Neural cell (in vitro differentiated cells): ENCODE results near the gene KRT80. TPM values are rescaled to one million over a fixed set of nuclear protein-coding genes. Genes with fewer than 3 reads are reported as not detected.
A peak's percentile ranks its signal among the peaks of the same experiment; 100 is the strongest.

ENCODE experiments used
- H2AFZ ChIP-seq: fragments of 200-600, 300-800 bp; sonication (generic), shearing (Covaris generic); 2 replicates; pipeline ENCODE4 v1.6.0; 2014; ENCODE audit warnings: low read depth, mild to moderate bottlenecking, antibody characterized with exemption, low read length, moderate library complexity
- H3F3A ChIP-seq: fragments of 200-600 bp; shearing (Covaris generic); 2 replicates; pipeline ENCODE4 v1.6.1; 2016; ENCODE audit warnings: mild to moderate bottlenecking, moderate library complexity, mixed read lengths, antibody characterized with exemption, low read length; ENCODE audit not compliant: insufficient read depth, poor library complexity, severe bottlenecking
- H3K27ac ChIP-seq: fragments of 200-600, 300-800 bp; sonication (generic), shearing (Covaris generic); 2 replicates; pipeline ENCODE4 v1.5.1; 2014; ENCODE audit warnings: mild to moderate bottlenecking, low read length, moderate library complexity
- H3K27me3 ChIP-seq: fragments of 300-800, 200-600 bp; sonication (generic), shearing (Covaris generic); 2 replicates; pipeline ENCODE4 v1.6.0; 2014; ENCODE audit warnings: mild to moderate bottlenecking, low read depth, low read length, moderate library complexity; ENCODE audit not compliant: insufficient read depth
- H3K36me3 ChIP-seq: fragments of 300-800, 200-600 bp; sonication (generic), shearing (Covaris generic); 2 replicates; pipeline ENCODE4 v1.5.1; 2014; ENCODE audit warnings: mild to moderate bottlenecking, antibody characterized with exemption, low read length, moderate library complexity; ENCODE audit not compliant: insufficient read depth
- H3K4me2 ChIP-seq: fragments of 300-800, 200-600 bp; sonication (generic), shearing (Covaris generic); 2 replicates; pipeline ENCODE4 v1.6.0; 2014; ENCODE audit warnings: mild to moderate bottlenecking, low read length
- H3K4me3 ChIP-seq: fragments of 300-800, 200-600 bp; sonication (generic), shearing (Covaris generic); 2 replicates; pipeline ENCODE4 v1.5.1; 2014; ENCODE audit warnings: mild to moderate bottlenecking, low read length, moderate library complexity
- H3K79me2 ChIP-seq: fragments of 200-600 bp; shearing (Covaris generic); replicated peaks from 2 replicates; pipeline ENCODE4 v1.6.0; 2014; ENCODE audit warnings: mild to moderate bottlenecking, low read length, moderate library complexity; ENCODE audit not compliant: insufficient read depth
- H3K9ac ChIP-seq: fragments of 300-800, 200-600 bp; sonication (generic), shearing (Covaris generic); 2 replicates; pipeline ENCODE4 v1.6.1; 2016; ENCODE audit warnings: mild to moderate bottlenecking, low read length, mixed read lengths
- H3K9me2 ChIP-seq: fragments of 200-600 bp; shearing (Covaris generic); 2 replicates; pipeline ENCODE4 v1.6.1; 2016; ENCODE audit warnings: mild to moderate bottlenecking, low read length, mixed read lengths; ENCODE audit not compliant: insufficient read depth
- H3K9me3 ChIP-seq: fragments of 200-600, 300-800 bp; sonication (generic), shearing (Covaris generic); 2 replicates; pipeline ENCODE4 v1.6.1; 2016; ENCODE audit warnings: mild to moderate bottlenecking, mixed run types, low read length, moderate library complexity, mixed read lengths
- H4K20me1 ChIP-seq: fragments of 200-600 bp; shearing (Covaris generic); 2 replicates; pipeline ENCODE4 v1.6.1; 2016; ENCODE audit warnings: mild to moderate bottlenecking, mixed run types; ENCODE audit not compliant: insufficient read depth
- CTCF ChIP-seq: fragments of 450-650 bp; IDR thresholded peaks from 2 replicates; pipeline ENCODE4 v1.5.1; 2014; ENCODE audit warnings: antibody characterized with exemption, mild to moderate bottlenecking, moderate library complexity; ENCODE audit not compliant: poor library complexity, severe bottlenecking
- EP300 ChIP-seq: fragments of 450-650 bp; conservative IDR thresholded peaks from 2 replicates; pipeline ENCODE4 v1.6.1; 2014; ENCODE audit warnings: antibody characterized with exemption, mild to moderate bottlenecking, moderate library complexity; ENCODE audit not compliant: poor library complexity, severe bottlenecking
- EZH2 ChIP-seq: fragments of 200-600, 300-800 bp; shearing (Covaris generic), sonication (generic); IDR thresholded peaks from 2 replicates; pipeline ENCODE4 v1.6.1; 2014; ENCODE audit warnings: antibody characterized with exemption, low read length, borderline replicate concordance, mild to moderate bottlenecking; ENCODE audit not compliant: insufficient read depth, poor library complexity, severe bottlenecking
- MXI1 ChIP-seq: fragments of 450-650 bp; conservative IDR thresholded peaks from 2 replicates; pipeline ENCODE4 v1.6.1; 2014; ENCODE audit warnings: antibody characterized with exemption, mild to moderate bottlenecking; ENCODE audit not compliant: poor library complexity, severe bottlenecking
- POLR2AphosphoS5 ChIP-seq: IDR thresholded peaks from 2 replicates; pipeline ENCODE4 v1.6.1; 2012
- RAD21 ChIP-seq: fragments of 450-650 bp; conservative IDR thresholded peaks from 2 replicates; pipeline ENCODE4 v1.6.1; 2014; ENCODE audit warnings: antibody characterized with exemption, mild to moderate bottlenecking, moderate library complexity
- REST ChIP-seq: IDR thresholded peaks from 2 replicates; pipeline ENCODE4 v1.6.1; 2012; ENCODE audit warnings: borderline replicate concordance
- SMC3 ChIP-seq: fragments of 450-650 bp; conservative IDR thresholded peaks from 2 replicates; pipeline ENCODE4 v1.6.1; 2014; ENCODE audit warnings: antibody characterized with exemption, mild to moderate bottlenecking, moderate library complexity; ENCODE audit not compliant: poor library complexity
- TAF1 ChIP-seq: IDR thresholded peaks from 2 replicates; pipeline ENCODE4 v1.6.1; 2012; ENCODE audit warnings: low read depth
- polyA plus RNA-seq: library from polyadenylated mRNA; depleted of rRNA; stranded (reverse); fragments of >200 nt; gene quantifications from 2 replicates; pipeline ENCODE4 v1.2.3, GENCODE V29; 2014

KRT80 gene
- polyA plus RNA-seq, 1 donor from 2014 or later, result not detected

DNA sequence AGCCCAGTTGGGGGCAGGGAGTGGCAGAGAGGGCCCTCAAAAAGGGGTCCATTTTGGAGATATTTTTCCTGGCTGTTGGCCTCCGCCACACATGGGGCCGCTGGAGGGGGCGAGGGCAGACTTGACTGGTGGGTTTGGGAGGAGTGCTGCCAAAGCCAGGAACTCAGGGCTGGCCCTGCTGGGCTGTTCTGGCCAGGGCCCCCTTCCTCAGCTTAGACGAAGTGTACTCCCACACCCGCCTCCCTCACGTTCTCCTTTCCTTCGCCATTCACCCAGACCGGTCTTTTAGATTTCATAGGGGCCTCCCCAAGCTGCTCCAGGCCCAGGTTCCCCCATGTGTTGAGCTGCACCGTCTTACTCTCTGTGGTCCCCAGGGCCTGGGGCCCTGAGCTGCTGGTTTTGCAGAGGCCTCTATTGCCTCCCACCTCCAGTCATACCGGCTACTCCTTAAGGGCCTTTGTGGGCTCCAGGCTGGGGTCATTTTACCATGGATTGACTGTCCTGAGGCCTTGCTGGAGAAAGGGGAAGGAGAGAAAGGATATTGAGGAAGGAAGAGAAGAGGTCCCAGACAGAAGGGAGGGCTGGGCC lies 42.5 kb upstream of the KRT80 start:
- no peak overlapping the region for H3K27ac ChIP-seq
- peaks cover 40% of the 10 kb centered on the region for H3K27me3 ChIP-seq
- no peaks in the 10 kb centered on the region for H3K79me2 ChIP-seq
- TF ChIP-seq MXI1 (no peak), TAF1 (no peak), REST (no peak), EP300 (no peak), EZH2 (no peak), SMC3 (no peak), CTCF (no peak), RAD21 (no peak), POLR2AphosphoS5 (no peak)
- no peak overlapping the region for H3K9ac ChIP-seq
- no peaks in the 10 kb centered on the region for H3K9me2 ChIP-seq
- H4K20me1 ChIP-seq, result no peaks in the 10 kb centered on the region
- H3K9me3 ChIP-seq, result no peaks in the 10 kb centered on the region
- H3K4me3 ChIP-seq, result no peak overlapping the region
- no peak overlapping the region for H2AFZ ChIP-seq
- H3K4me2 ChIP-seq, result no peak overlapping the region
- no peaks in the 10 kb centered on the region for H3F3A ChIP-seq
- H3K36me3 ChIP-seq, result no peaks in the 10 kb centered on the region

DNA sequence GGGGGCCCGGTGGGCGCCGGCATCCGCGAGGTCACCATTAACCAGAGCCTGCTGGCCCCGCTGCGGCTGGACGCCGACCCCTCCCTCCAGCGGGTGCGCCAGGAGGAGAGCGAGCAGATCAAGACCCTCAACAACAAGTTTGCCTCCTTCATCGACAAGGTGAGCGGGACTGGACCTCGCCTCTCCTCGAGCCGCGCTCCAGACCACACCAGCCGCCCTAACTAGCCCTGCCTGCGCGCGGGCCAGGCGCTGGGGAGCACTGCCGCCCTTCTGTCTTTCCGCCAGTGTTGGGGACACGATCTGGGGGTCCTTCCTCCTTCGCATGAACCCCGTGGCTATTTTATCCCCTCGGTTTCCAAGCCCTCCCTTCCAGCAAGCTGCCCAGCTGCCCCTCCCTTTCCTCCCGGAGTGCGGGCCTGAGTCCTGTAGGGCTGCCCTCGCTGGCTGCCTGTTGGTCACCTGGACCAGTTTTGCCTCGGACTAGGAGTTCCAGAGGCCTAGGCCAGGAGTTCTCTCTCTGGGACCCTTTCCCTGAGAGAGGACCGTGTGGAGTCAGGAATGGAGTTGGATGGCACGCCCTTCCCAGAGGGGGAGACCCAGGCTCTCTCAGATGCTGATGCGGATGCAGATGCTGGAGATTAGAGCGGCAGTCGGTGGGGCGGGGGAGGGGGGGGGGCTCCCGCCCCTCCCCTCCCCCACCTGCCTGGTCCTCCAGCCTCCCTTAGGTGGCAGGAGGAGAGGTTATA lies 41.8 kb upstream of the KRT80 start:
- Histone ChIP-seq H3K36me3 (no peaks in the 10 kb centered on the region), H3K9me3 (no peaks in the 10 kb centered on the region), H3K27ac (no peak overlapping the region), H3K27me3 (peaks cover 40% of the 10 kb centered on the region), H4K20me1 (no peaks in the 10 kb centered on the region), H3K79me2 (no peaks in the 10 kb centered on the region), H3K4me3 (peak overlapping the region; percentile 42), H3K9ac (no peak overlapping the region), H2AFZ (no peak overlapping the region), H3K9me2 (no peaks in the 10 kb centered on the region), H3F3A (no peaks in the 10 kb centered on the region), H3K4me2 (no peak overlapping the region)
- TF ChIP-seq POLR2AphosphoS5 (no peak), RAD21 (no peak), TAF1 (no peak), SMC3 (no peak), EP300 (no peak), MXI1 (no peak), CTCF (no peak), EZH2 (no peak), REST (no peak)
